GM19438 (cell line): ENCODE measurements around the gene HEMK1.

Experiments
- ATAC-seq: cut with Tn5 transposase; IDR thresholded peaks from one replicate; pipeline ENCODE4 v1.9.1; 2021; ENCODE audit warnings: low read depth; ENCODE audit not compliant: unreplicated experiment

HEMK1 gene

DNA sequence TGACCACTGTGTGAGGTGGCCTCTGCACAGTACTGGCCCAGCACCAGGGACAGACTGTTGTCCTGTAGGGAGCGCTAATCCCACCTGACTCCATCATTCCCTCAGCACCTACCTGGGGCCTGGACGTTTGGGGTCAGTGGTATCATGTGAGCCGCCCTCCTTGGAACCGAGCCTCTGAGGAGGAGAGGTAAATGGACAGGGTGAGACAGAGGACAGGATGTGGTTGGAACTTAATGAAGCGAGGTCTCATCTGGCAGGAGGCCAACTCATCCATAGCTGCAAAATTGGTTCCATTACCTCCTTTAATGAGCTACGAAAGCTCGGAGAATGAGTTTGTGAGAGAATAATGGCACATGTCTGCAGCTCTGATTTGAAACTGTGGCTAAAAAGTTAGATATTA lies 61.6 kb downstream of the HEMK1 start:
- no peak for ATAC-seq

DNA sequence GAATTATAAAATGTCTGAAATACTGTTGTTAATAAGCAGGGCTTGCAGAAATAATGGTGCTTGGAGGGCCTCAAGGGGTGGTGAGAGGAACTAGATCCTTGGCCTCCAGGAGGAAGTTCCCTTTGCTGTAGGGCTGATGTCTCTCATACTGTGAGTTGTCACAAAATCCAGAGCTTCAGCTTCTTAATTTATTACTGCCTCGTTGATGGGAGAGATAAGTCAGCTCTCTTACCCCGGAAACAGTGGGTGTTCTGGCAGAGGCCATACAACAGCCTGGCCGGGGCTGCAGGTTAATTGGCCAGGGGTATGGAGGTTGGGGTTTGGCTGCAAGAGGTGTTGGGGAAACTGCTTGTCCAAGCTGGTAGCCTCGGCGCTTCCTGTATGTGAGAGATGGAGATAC lies 63.1 kb downstream of the HEMK1 start:
- no peak for ATAC-seq

DNA sequence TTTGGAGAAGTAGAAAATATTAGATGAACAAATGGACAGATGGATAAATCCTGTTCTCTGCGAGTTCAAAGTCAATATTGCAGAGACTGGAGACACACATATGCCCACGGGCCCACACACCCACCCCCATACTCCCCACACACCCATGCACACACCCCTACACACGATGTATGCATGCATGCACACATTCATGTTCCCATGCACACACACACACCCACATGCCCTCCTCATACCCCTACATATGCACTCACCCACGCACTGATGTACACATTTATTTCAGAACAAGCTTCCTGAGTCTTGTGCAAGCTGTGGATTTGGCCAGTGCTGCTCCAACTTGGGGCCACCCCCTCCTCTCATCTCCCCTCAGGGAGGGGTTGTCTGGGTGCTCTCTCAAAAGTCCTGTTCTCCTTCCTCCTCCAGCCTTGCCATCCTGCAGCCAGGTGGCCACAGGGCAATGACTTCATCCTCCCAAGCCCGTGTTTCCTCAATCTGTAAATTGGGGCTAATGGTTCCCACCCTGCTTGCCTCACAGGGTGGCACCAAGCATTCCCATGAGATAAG lies 64.0 kb downstream of the HEMK1 start:
- ATAC-seq: no peak

DNA sequence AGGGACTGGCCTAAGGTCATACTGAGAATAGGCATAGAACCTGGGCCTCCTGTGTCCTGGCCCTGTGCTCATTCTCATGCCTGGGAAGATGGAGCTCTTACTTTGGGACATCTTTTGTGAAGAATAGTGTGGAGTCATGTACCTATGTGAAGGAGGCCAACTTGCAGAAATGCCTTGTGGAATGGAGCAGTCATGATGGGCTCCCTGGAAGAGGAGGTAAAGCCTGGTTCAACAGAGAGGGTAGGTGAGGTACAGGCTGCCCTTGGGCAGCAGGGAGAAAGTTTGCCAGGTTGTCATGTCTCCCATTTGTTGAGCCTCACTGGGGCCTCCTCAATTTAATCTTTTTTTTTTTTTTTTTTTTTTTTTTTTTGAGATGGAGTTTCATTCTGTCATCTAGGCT lies 65.7 kb downstream of the HEMK1 start:
- ATAC-seq: no peak

DNA sequence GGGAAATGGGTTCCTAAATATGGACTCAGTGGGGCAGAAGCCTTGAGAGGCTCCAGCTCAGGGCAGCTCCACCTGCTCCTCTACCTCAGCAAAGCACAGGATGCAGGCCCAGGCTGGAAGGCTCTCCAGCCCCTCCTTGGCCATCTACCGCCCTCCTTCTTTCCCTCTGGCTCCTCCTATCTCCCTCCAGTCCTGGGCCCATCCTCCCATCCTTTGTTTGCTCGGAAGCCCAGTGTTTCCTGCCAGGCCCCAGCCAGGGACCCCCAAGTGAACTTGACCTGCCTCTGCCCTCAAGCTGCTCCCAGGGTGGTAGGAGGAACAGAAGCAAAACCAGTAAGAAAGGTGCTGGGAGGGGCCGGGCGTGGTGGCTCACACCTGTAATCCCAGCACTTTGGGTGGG lies 67.7 kb downstream of the HEMK1 start:
- no peak for ATAC-seq

DNA sequence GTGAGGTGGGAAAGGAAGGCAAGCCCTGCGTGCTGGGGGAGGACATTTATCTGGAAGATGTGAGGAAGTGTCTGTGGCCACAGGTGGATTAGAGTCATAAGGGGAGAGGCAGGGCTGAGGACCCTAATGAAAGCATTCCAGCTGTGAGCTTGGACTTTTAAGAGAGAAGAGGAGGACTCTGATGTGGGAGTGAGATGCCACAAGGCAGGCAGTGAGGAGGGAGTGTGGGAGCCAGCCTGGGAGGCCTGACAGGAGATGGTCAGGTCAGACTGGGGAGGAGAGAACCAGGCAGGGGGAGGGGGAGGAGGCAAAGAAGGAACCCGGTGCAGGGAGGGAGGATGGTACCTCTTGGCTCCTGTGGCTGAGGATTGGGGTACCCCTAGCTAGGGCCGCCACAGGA lies 68.6 kb downstream of the HEMK1 start:
- no peak for ATAC-seq

DNA sequence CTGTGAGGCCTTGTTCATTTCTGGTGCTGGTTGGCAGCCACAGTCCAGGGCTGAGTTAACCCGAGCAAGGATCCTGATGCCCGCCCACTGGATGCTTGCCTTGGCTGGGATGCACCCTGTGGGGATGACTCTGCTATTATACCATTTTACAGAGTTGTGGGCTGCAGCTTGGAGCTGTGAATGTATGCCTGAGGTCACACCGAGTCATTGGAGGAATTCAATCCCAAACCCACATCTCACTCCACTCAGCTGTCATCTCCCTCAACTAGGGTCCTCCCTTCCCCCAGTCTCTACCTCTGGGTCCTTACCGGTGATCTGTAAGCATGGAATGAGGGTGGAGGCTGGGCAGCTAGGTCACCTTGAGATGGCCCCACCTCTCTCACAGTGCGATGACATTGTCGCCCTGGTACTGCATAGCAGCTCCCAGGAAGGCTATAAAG lies 69.8 kb downstream of the HEMK1 start:
- no peak for ATAC-seq

DNA sequence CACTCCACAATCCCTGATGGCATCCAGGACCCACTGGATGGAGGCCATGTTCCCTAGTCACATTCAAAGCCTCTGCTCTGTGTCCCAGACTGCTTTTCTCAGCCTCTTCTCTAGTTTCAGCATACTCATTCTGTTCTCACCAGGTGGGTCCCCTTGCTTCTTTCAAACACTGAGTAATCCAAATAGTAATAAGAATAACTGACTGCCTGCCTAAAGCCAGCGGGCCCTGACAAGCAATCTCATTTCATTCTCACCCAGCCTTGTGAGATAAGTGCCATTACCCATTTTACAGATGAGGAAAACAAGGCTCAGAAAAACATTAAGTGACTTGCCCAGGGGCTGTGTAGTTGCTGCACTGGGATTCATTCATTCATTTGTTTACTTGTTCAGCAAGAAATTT lies 73.1 kb downstream of the HEMK1 start:
- ATAC-seq: no peak

DNA sequence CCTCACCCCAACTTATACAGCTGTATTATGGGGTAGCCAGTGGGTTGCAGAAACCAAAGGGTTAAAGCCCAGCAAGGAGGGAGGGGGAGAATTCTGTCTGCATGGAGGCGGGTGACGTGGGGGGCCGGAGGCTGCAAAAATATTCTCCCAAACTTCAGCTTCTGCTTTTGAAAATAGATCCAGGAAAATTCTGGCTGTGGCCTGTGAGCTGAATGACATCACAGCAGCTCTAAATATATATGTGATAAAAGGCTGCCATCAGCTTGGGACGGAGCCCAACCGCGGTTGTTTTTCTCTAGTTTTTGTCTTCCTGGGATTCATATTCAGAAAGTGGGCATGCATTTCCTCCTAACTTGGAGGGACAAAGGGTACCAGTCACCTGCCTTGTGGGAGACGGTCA lies 75.2 kb downstream of the HEMK1 start:
- ATAC-seq: no peak

DNA sequence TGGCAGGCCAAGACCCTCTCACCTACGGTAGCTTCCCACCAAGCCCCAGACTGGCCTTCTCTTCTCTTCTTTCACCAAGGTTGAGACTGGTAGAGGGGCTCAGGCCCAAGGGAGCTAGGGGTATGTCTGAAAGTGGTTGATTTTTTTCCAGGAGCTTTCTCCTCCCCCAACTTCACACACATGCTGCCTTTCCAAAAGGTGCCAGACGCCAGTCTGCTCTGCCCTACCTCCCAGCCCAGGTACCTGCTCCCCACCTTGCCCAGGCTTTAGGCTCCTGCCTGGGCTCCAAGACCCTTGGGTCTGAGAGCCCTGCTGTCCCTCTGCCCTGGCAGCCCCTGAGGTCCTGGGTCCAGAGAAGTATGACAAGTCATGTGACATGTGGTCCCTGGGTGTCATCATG lies 76.1 kb downstream of the HEMK1 start:
- ATAC-seq: no peak
